NB4 (cell line): ENCODE results near the gene TNNC1.

ENCODE experiments used
- DNase-seq: peaks from one replicate; pipeline ENCODE4 v3.0.0; 2010; ENCODE audit warnings: low read depth
- H3K4me3 ChIP-seq: one replicate; pipeline ENCODE4 v1.5.1; 2011; ENCODE audit warnings: mild to moderate bottlenecking, low read depth, low read length, moderate library complexity
- CTCF ChIP-seq: IDR thresholded peaks from one replicate; pipeline ENCODE4 v1.5.1; 2012; ENCODE audit warnings: low read depth, low read length
- MAX ChIP-seq: IDR thresholded peaks from 2 replicates; pipeline ENCODE4 v1.6.1; 2011; ENCODE audit warnings: low read depth, low read length
- MYC ChIP-seq: IDR thresholded peaks from 2 replicates; pipeline ENCODE4 v1.6.1; 2011; ENCODE audit warnings: low read depth, low read length
- POLR2A ChIP-seq: IDR thresholded peaks from 2 replicates; pipeline ENCODE4 v1.6.1; 2011; ENCODE audit warnings: mild to moderate bottlenecking; ENCODE audit not compliant: insufficient read length; ENCODE audit errors: extremely low read depth

The TNNC1 gene

GRCh38 chr3:52490035-52490938 lies 36.4 kb upstream of the TNNC1 start:
- no peak overlapping the region for H3K4me3 ChIP-seq
- DNase-seq, result no peak
- TF ChIP-seq CTCF (no peak), POLR2A (no peak), MYC (no peak), MAX (no peak)

GRCh38 chr3:52489453-52489852 lies 35.6 kb upstream of the TNNC1 start:
- DNase-seq, result no peak
- no peak overlapping the region for H3K4me3 ChIP-seq
- TF ChIP-seq CTCF (no peak), MYC (no peak), MAX (no peak), POLR2A (no peak)

- DNase-seq, result no peak
- TF ChIP-seq MYC (no peak), MAX (no peak), CTCF (no peak), POLR2A (no peak)
- no peak overlapping the region for H3K4me3 ChIP-seq
These were observed 34.9 kb upstream of the TNNC1 start for GRCh38 chr3:52488746-52489145.

- no peak overlapping the region for H3K4me3 ChIP-seq
- TF ChIP-seq POLR2A, result no peak
- no peak for TF ChIP-seq MAX
- no peak for TF ChIP-seq CTCF
- no peak for TF ChIP-seq MYC
- DNase-seq, result no peak
These were observed 34.2 kb upstream of the TNNC1 start for GRCh38 chr3:52487788-52488691.

- no peak overlapping the region for H3K4me3 ChIP-seq
- no peak for DNase-seq
These were observed 33.4 kb upstream of the TNNC1 start for GRCh38 chr3:52487050-52487787.

More at GRCh38 chr3:52487050-52487787, 33.4 kb upstream of the TNNC1 start:
- TF ChIP-seq POLR2A (no peak), MYC (no peak)
